D721Med (cell line): ENCODE data around the gene RMDN3.

Experiments used
- DNase-seq: peaks from one replicate; pipeline ENCODE4 v3.0.0; 2011; ENCODE audit warnings: low spot score; ENCODE audit not compliant: insufficient read length
- FAIRE-seq: peaks from 2 replicates; lab custom pipeline; 2011; peaks lifted over from hg19 to GRCh38; lab: Jason Lieb, UNC
- CTCF ChIP-seq: IDR thresholded peaks from 2 replicates; pipeline ENCODE4 v1.5.1; 2012; ENCODE audit warnings: mild to moderate bottlenecking, control low read depth; ENCODE audit not compliant: insufficient read depth; ENCODE audit errors: missing control alignments

Gene RMDN3

DNA sequence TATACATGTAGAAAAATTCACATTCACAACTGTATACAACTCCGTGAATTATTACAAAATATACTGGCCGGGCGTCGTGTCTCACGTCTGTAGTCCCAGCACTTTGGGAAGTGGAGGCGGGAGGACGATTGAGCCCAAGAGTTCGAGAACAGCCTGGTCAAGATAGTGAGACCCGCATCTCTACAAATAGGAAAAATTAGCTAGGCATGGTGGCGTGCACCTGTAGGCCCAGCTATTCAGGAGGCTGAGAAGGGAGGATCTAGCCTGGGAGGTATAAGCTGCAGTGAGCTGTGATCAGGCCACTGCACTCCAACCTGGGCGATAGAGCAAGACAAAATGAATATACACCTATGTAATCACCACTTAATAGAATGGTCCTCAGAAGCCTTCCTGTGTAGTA lies 58.8 kb downstream of the RMDN3 start:
- no peak for DNase-seq
- TF ChIP-seq CTCF = no peak
- FAIRE-seq = no peak

DNA sequence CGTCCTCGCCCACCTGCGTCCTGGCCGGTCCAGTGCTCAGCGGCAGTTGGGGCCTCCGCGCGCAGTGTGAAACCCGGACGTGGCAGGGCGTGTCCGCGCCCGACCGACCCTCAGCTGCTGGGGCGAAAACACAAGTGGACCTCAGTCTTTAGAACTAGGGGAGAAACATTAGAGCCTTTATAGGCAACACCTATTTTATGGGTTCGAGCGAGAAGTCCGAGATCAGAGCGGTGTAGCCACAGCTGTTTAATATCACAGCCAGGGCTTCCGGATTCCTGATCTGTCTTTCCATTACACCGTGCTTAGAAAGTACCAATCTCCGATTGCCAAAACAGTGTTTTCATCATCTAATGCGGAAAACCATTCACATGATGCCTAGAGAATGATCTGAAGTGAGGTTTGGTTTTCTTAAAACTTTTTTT lies 59.6 kb downstream of the RMDN3 start:
- FAIRE-seq = no peak
- DNase-seq = no peak
- TF ChIP-seq CTCF = no peak

DNA sequence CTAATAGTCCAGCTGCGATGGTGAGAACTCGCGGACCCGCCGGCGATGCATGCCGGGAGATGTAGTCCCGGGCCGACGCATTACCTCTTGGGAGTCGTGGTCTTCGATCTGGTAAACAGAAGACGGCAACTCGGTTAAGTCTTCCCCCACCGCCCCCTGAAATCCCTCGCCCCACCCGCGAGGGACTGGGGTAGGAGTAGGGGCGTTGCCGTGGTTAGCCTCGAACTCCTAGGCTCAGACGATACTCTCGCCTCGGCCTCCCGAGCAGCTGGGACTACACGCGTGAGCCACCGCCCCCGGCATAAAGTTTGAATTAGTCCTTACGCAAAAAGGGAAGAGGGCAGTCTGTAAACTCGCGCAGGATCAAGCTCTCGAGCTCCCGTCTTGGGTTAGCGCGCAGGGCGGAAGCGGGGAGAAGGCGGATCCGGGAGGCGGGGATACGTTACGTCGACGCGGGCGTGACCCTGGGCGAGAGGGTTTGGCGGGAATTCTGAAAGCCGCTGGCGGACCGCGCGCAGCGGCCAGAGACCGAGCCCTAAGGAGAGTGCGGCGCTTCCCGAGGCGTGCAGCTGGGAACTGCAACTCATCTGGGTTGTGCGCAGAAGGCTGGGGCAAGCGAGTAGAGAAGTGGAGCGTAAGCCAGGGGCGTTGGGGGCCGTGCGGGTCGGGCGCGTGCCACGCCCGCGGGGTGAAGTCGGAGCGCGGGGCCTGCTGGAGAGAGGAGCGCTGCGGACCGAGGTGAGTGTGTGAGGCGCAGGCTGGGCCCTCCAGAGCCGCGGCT lies 60.2 kb downstream of the RMDN3 start, which contains the start of gene RAD51:
TSS of gene RAD51 (plus strand) at position 487 of the 781 bp plus-strand sequence. CDS start 3,585 bp downstream, outside the sequence.
- DNase-seq = peak; percentile 97
- no peak for FAIRE-seq

GRCh38 chr15:40693904-40694687 lies 61.0 kb downstream of the RMDN3 start:
- DNase-seq = no peak
- FAIRE-seq = no peak
- no peak for TF ChIP-seq CTCF

More for the DNA sequence above, 60.2 kb downstream of the RMDN3 start, which contains the start of gene RAD51:
- no peak for TF ChIP-seq CTCF

DNA sequence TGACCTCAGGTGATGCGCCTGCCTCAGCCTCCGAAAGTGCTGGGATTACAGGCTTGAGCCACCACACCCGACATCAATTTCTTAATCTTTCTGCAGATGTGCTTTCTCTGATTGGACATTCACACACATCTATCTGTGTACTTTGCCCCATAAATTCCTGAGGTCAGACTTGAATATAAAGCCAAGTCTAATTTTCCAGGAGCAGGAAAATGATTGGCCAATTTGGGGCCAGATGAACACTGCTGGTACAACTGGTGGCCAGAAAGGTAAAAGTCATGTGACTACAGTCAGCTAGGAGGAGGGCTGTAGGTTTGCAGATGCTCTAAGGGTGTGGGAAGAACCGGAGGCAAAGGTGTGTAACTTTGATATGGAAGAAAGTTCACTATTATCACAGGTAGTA lies 63.3 kb downstream of the RMDN3 start:
- no peak for TF ChIP-seq CTCF
- FAIRE-seq = no peak
- no peak for DNase-seq

DNA sequence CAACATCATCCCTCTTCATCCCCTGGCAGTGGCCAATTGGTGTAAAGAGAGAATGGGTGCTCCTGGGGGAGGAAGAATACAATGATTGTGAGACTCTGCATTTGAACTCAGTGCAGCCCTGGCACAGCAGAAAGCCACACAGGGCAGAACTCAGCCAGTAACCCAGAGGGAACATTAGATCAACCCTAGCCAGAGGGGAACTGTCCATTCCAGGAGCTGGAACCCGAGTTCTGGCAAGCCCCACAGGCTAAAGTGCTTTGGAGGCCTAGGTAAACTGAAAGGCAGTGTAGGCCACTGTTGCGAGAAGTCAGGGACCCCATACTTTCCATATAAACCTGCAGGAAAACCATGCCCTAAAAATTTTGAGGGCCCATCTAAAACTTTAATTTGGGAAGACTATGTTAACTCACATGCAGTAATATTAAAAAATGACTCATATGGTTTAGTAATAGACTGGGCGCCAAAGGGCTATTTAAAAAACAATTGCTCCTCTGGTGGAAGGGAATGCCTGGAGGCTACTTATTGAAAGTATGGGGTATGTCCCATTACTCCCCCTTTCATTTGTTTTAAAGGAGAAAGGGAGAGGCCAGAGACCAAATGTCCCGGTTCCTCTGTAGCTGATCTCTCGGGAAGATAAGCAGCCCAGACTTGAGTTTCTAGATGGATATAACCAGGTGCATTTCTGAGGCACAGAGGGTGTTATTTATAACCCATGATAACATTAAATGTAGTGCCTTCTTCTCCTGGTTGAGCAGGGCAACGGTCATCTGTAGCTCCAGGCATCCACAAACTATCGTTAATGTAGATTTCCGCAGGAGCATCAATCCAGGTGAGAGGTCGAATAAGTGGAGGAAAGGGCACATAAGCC lies 65.9 kb downstream of the RMDN3 start:
- no peak for FAIRE-seq
- no peak for DNase-seq
- no peak for TF ChIP-seq CTCF
